ENCODE data around the gene MVK. TPM values are rescaled to one million over a fixed set of nuclear protein-coding genes. Genes with fewer than 3 reads are reported as not detected.

MVK gene
- total RNA-seq, 1 experiment from 2014 or later, result 19.2 TPM

- Histone ChIP-seq H3K27me3 (ENCODE audit: insufficient read depth, low read length) (no peaks in the 10 kb centered on the region), H2BK5ac (ENCODE audit: insufficient read length, low read length) (no peak overlapping the region), H3K9me3 (ENCODE audit: control insufficient read depth, low read depth, low read length) (no peaks in the 10 kb centered on the region), H3K23ac (ENCODE audit: insufficient read length, low read depth, low read length) (no peak overlapping the region), H3K56ac (ENCODE audit: insufficient read length, low read depth, low read length) (no peak overlapping the region), H3K18ac (ENCODE audit: insufficient read length, low read depth, low read length) (no peak overlapping the region), H3K14ac (ENCODE audit: insufficient read depth, low read length) (no peak overlapping the region), H4K91ac (ENCODE audit: insufficient read length, low read depth, low read length) (no peak overlapping the region), H2BK15ac (ENCODE audit: low read depth, low read length) (no peak overlapping the region), H2AFZ (ENCODE audit: low read length) (no peak overlapping the region), H4K5ac (ENCODE audit: insufficient read length, low read depth, low read length) (no peak overlapping the region), H2BK12ac (ENCODE audit: insufficient read length, low read depth, low read length) (no peak overlapping the region), H2BK120ac (ENCODE audit: low read depth, low read length, poor library complexity, severe bottlenecking) (no peak overlapping the region), H3K79me1 (ENCODE audit: insufficient read depth, low read depth, low read length, poor library complexity, severe bottlenecking) (no peaks in the 10 kb centered on the region), H2AK5ac (ENCODE audit: insufficient read length, low read length) (no peak overlapping the region), H3K23me2 (ENCODE audit: insufficient read length, low read depth, low read length, poor library complexity, severe bottlenecking) (no peaks in the 10 kb centered on the region), H3K9ac (ENCODE audit: extremely low read depth, insufficient read length, low read length) (no peak overlapping the region), H3K4me1 (ENCODE audit: insufficient read depth, low read length) (no peaks in the 10 kb centered on the region; the same call in 1 of the 2 replicates), H3K4ac (ENCODE audit: low read depth, low read length) (no peak overlapping the region), H2BK20ac (ENCODE audit: low read depth, low read length, poor library complexity, severe bottlenecking) (no peak overlapping the region), H3T11ph (ENCODE audit: low read length) (no peak overlapping the region), H4K8ac (replicated peaks; ENCODE audit: insufficient read length, low read depth, low read length) (no peak overlapping the region), H3K4me2 (ENCODE audit: insufficient read depth, insufficient read length, low read length) (no peak overlapping the region), H3K27ac (ENCODE audit: insufficient read length, low read depth, low read length) (no peak overlapping the region), H3K79me2 (ENCODE audit: insufficient read depth, low read length) (no peaks in the 10 kb centered on the region), H4K20me1 (ENCODE audit: control insufficient read depth, insufficient read depth, insufficient read length) (no peaks in the 10 kb centered on the region)
- Mint-ChIP-seq H3K27me3 (ENCODE audit: low read depth) (peaks cover 9% of the 10 kb centered on the region), H3K36me3 (ENCODE audit: insufficient read depth in 1 of 3, low read depth in 3 of 3) (no peaks in the 10 kb centered on the region), H3K27ac (no peak overlapping the region), H3K4me3 (no peak overlapping the region), H3K9me3 (no peaks in the 10 kb centered on the region; a peak in 1 of 5 replicates), H3K4me1 (peaks cover 6 to 15% of the 10 kb centered on the region in 2 experiments)
- no peak for TF ChIP-seq CTCF (conservative IDR thresholded peaks at IDR 0.05)
- no peak for DNase-seq
- WGBS (ENCODE audit: extremely low coverage, insufficient read length, low lambda C conversion rate), result no CpG with 5 or more reads among the region's 8 CpGs
Measured at GRCh38 chr12:109619002-109619604, 45.5 kb downstream of the MVK start.

Measured in H9 (cell line).